Nucleus accumbens (tissue), 56 donors: ENCODE data around the gene EPHX1.
A peak's percentile ranks its signal among the peaks of the same experiment; 100 is the strongest.
"Not testable (repeated sequence)": the region's sequence is repeated elsewhere in the genome, so short reads cannot be mapped to it uniquely, and the experiment has no call there.

Experiments
- DNase-seq, 56 donors: peaks; one replicate each; lab custom pipeline; 2025; lab: John Stamatoyannopoulos, UW

Gene EPHX1

DNA sequence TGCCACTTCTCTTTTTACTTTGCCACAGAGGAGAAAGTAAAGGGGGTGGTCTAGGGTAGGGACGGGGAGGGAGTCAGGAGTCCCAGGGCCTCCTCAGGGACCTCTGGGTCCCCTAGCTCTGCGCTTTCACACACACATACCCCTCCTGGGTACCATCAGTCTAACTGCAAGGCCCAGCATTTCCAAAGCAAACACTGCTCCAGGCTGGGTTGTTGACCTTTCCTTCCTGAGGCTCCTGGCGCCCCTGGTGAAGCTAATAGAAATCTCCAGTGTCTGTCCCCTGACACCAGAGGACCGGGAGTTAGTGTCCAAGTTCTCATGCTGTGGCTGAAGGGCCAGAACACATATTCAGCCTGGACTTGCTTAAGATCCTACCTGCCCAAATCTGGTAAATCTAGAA is 68.4 kb downstream of the EPHX1 start:
- no peak for DNase-seq

DNA sequence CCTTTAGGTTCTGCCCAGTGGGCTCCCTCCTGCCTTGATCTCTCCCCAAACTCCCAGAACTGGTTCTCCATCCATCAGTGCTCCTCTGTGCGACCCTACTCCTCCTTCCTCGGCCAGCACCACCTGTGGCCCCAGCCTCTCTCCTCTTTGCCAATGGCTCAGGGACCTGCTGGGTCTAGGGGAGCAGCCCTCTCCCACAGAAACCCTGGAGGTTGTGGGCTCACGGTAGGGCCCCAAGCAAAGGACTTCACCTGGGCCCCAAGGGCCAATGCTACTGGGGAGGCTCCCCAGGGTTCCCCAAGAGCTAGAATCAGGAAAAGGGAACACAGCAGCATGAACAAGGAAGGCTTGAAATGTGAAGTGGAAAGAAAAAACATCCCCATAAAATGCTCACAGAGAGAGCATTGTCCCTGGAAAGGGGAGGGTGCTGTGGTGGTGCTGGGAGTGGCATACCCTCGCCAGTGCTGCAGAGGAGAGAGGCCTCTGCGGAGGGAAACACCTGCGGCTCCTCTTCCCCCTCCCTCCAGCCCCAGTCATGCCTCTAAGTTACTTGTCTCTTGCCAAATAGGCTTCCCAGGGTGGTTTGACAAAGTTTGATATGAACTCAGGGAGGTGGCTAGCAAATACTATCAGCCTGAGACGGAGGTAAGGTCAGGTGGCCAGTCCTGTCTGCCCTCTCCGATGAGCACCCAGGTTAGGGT is 69.7 kb downstream of the EPHX1 start:
- peak in 29 of 56 donors; percentile 11 to 84 (median 51) for DNase-seq

DNA sequence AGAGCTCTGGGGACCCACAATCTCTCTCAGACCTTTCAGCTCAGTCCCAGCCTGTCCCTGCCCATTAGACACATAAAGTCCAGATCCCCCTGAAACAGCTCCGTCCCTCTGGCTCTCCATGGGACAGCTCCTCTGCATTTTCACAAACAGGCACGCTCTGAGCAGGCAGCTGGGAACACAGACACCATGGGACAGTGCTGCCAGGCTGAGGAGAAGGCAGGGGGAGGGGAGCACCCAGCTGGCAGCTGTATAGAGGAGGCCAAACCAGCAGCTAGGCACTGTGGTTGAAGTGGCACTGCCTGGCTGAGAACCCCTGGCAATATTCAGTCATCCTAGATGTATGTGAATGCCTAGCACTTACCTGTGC is 70.3 kb downstream of the EPHX1 start:
- DNase-seq: peak in 53 of 56 donors; percentile 26 to 84 (median 70)

DNA sequence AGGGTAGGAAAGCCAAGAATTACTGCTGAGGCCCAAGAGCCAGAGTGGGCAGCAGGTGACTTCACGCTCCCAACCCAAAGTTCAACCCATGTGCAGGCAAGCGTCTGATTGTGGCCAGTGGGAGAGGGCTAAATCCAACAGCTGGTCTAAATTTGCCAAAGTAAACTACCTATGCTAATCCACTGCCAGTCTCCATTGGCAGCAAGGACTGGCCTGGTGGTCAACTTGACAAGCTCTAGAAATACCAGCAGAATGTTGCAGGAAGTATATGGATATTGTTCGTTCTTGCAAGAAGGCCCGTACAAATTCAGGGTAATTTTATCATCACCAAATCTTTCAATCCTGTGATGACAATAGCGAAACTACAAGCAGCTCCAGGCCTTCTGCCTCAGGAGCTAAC is 70.7 kb downstream of the EPHX1 start:
- DNase-seq: peak in 1 of 56 donors; percentile 48

DNA sequence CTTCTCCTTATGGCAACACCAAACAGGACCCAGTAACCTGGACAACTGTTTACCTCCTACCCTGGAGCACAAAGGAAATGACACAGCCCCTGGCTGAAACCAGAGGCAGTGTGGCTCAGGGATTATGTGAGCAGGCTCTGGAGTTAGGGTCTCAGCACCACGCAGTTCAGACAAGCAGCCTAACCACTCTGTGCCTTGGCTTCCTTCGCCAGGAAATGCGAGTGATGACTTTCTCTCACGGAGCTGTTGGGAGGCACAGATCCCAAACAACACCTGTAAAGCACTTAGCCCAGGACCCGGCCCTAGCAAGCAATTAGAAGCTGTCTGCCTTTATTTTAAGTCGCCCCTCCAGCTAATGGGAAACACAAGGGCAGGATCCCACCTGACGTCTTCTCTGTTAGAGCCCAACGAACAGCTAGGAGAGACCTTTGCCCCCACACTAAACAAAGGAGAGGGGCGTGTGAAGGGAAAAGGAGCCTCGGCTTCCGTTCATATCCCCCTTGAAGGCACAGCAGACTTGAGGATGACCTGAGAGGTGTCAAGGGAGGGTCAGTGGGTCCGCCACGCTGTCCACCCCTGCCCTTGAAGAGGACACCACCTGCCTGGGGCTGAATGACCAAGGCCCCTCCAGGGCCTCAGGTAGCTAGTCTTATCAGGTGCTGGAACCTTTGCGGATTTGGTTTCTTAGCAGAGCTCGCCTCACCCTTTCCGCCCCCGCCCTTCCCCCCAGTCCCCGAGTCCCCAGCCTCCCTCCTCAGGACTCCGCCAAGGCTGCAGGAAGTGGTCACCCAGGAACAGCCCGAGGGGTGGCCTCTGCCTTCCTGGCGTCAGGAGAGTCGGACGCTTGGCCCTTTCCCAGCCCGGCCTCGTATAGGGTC is 71.4 kb downstream of the EPHX1 start:
- DNase-seq: peak in 14 of 56 donors; percentile 11 to 65 (median 39)

DNA sequence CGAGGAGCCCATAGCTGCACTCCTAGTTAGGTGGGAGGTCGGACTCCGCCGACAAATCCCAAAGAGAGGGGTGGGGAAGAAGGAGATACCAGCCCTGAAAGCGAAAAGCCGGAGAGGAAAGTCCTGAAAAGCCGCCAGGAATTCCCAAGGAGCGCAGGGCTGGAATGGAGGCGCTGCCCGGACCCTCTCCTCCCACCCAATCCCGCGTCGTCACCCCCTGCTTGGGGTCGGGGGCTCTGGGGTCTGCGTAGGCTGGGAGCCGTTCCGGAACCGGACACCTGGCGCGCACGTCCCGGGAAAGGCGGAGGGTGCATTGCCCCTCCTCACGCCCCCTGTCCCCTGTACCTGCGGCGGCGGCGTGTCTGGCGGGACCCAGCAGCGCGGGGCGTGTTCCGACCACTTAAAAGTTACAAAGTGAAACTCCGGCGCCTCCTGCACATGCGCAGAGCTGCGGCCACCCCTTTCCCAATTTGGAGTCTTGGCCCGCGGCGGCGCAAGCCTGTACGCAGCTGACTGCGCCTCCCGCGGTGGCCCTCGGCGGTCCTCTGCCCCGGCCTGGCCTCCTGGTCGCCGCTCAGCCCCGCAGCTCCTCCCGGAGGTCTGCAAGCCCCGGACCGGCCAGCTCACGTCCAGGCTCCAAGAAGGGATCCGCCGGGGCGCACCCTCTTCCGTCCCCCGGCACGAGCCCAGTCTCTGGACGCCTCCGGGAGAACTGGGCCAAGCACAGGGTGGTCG is 72.2 kb downstream of the EPHX1 start, which contains the start of gene TMEM63A:
TMEM63A (minus strand) TSS at position 422 of the 735 bp plus-strand sequence. CDS start 4,800 bp downstream, outside the sequence.
- DNase-seq: peak in 53 of 56 donors; percentile 20 to 89 (median 74)

DNA sequence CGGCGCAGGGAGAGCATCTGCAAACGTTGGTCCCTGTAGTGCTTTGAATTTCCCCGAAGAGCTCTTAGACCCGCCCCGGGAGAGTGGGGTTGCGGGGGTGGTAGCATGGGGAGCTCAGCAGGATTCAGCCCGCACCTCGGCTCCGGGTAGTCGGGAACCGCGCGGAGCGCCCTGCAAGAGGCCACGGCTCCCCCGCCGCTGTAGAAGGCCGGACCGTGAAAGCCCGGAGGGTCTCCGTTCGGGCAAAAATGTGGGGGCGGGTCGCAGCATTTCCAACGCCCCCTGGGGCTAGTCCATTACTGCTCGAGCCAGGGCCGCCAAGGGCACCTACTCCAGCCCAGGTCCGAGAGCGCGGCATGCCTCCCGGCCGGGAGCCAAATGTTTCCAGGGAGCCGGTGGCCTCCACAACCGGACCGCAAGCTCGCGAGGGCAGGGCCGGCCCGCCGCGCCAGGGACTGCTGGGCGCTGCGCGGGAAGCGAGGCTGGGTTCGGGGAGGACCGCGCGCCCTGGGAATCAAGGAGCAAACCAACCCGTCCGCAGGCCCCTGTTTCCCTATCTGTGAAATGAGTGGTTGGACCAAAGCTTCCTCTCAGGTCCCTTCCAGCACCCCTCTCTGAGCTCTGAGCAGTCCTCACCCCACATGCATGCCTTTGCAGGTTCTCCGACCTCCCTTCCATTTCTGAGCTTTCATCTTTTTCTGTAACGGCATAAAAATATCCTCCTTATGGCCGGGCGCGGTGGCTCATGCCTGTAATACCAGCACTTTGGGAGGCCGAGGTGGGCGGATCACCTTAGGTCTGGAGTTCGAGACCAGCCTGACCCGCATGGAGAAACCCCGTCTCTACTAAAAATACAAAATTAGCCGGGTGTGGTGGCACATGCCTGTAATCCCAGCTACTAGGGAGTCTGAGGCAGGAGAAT is 73.0 kb downstream of the EPHX1 start:
- DNase-seq: peak in 34 of 56 donors; percentile 26 to 76 (median 62)

DNA sequence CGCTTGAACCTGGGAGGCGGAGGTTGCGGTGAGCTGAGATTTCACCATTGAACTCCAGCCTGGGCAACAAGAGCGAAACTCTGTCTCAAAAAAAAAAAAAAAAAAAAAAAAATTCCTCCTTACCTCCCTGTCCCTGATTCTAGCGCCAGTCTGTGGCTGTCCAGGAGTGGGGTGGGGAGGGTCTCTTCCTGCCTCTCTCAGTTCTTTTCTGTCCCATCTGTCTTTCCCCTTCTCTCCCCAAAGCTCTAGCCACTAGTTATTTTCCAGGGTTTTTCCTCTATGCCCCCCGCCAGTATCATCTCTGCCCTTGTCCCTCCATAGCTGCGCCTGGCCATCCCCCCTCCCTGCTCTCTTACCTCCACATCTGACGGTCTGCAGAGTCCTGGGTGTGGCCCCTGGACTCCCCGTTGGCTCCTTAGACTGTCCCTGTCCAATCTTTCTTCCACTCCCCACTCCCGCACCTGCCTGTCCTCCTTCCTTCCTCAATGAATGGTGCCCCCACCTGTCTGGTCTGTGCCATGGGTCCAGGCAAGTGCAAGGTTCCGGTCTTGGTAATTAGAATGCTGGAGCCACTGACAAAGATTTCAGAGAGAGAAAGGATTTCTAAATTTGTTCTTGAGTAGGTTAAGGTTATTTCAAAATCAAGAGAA is 73.8 kb downstream of the EPHX1 start:
- DNase-seq: no peak

DNA sequence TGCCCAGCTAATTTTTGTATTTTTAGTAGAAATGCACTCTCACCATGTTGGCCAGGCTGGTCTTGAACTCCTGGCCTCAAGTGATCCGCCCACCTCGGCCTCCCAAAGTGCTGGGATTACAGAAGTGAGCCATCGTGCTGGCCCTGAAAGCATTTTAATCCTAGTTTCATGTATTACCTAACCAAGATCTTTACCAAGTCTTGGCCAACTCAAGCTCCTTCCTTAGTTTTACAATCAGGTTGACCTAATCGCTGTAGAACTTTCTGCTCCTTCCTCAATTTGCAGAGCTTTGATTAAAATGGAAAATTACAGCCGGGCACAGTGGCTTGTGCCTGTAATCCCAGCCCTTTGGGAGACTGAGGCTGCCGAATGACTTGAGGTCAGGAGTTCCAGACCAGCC is 75.4 kb downstream of the EPHX1 start:
- DNase-seq: no peak

DNA sequence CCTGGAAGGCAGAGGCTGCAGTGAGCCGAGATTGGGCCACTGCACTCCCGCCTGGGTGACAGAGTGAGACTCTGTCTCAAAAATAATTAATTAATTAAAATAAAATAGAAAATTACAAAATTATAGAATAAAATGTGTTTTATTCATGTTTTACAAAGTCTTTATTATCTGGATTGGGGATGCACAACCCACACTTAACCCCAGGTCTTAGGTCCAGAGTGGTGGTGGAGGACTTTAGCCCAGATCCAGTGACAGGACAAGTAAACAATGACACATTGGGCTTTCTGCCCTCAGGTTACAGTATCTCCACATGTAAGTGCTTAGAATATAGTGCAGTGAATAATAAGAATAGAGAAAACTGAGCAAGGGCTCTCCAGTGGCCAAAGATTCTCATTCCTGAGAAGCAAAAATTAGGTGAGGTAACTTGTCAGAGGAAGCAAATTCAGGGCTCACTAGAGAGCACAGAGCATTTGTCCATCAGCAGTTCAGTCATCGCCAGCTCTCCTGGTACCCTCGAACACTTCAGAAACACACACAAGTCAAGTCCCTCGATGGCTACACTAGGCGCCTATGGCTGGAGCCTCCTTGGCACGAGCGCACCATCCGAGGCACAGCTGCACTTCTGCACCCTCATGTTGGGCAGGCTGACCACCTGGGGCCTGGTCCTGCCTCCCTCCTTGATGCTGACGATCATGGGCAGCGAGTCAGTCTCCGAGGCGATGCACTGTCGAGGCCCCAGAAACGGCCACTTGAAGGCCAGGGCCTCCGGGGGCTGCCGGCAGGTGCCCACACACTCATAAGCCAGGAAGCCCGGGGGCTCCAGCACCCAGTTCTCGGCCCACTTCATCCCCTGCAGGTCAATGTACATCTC is 76.5 kb downstream of the EPHX1 start:
- DNase-seq: no peak

DNA sequence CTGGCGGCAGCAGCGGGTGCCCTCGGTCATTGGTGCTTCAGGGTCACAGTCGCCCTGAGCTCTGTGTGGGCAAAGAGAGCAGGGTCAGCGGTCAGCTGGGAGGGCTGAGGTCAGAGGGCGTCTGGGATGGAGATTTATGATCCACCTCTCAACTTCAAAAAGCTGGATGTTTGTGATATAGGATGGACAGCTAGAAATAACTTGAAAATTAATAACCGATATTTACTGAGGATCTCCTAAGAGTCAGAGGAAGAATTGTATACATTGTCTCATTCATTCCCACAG is 77.0 kb downstream of the EPHX1 start:
- no peak for DNase-seq

DNA sequence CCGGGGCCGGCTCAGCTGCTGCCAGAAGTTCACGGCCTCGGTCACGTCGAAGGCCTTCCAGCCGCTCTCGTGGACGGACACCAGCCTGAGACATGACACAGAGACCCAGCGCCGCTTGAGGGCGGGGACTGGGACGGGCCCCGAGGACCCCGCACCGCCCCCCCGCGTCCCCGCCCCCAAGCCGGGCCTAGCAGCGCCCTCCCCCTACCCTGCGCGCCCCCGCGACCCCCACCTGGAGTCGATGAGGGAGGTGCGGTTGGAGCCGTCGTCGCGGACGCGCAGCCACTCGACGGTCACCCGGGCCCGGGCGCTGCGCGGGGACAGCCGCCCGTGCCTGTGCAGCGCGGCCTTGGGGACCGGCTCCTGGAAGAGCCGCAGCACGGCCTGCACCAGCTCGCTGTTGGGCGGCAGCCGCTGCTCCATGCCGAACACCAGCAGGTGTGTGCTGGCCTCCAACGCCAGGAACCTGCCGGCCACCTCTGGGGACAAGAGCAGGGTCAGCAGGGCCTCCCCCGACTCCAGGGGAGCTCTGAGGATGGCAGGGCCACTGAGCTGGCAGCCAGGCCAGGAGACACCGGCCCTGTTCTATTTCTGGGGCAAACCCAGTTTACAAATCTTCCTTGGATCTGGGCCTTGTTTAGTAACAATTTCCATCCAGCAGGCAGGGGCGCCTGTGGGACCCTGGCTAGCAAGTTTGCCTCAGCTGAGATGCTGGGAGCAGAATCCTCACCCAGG is 77.8 kb downstream of the EPHX1 start:
- not testable (repeated sequence) for DNase-seq

DNA sequence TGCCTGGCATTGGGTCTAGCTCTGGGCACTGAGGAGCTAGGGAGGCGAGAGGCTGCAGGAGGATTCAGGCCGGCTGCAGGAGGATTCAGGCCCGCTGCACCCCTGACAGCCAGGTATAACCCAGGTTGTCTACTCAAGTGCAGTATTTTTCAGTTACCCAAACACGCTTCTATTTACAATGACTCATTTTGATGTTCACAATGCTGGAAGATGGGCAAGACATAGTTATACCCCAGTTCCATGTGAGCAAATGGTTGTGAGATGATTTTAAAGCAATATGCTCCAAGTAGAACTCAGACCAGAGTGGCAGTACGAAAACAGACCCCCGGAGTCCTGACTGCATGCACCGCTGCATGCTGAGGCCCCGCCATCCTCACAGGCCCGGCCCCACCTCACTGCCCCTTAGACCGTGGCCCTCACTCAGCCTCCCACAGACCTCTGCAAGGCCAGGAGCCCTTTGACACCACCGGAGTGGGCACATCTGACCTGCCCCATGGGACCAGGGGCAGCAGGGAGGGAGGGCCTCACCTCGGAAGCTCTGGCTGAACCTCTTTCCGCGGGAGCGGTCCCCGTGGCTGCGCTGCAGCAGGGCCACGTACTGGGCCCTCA is 78.5 kb downstream of the EPHX1 start:
- DNase-seq: no peak

DNA sequence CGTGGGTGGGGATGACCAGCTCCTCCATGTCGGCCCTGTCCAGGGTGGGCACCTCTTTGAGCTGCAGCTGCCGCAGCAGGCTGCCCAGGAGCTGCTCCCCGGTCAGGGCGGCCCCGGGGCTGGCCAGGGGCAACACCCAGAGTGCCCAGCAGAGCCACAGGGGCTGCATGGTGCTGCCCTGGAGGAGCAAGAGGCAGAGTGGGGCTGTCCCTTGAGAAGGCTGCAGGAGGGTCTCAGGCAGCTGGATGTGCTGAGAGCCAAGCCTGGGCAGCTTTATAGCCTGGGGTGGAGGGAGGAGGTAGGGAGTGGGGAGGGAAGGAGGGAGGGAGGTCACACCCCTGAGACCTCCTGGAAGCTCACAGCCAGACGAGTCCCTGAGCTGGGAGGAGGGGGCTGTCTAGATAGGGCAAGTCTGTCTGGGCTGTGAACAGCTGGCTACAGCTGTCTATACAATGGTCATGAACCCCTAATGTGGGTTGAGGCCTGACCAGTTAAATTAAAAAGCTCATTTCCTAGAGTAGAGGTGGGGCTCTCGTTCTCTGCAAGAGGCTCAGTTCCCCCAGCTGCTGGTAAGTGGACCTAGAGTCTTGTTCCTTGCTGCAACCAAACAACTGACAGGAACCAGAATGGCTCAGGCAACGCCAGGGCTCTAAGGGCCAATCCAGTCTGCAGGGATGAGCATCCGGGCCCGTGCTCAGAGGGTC is 79.1 kb downstream of the EPHX1 start, which contains the start of gene LEFTY1:
LEFTY1 (minus strand) TSS at position 249 of the 704 bp plus-strand sequence; CDS start at position 169, 80 bp downstream.
- DNase-seq: no peak

DNA sequence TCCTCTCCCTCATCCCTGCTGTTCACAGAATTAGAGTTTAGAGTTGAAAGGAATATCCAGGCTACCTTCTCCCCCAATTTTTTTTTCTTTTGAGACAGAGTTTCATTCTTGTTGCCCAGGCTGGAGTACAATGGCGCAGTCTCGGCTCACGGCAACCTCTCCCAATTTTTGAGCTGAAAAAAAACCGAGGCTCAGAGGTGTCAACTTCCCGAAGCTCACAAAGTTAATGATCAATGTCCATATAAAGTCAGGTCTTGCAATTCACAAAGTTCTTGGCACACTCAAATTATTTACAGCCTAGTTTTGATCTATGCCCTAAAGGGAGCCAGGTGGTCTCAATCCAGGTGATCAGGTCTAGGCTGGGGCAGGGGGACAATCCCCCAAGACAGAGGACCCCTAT is 79.8 kb downstream of the EPHX1 start:
- DNase-seq: no peak

DNA sequence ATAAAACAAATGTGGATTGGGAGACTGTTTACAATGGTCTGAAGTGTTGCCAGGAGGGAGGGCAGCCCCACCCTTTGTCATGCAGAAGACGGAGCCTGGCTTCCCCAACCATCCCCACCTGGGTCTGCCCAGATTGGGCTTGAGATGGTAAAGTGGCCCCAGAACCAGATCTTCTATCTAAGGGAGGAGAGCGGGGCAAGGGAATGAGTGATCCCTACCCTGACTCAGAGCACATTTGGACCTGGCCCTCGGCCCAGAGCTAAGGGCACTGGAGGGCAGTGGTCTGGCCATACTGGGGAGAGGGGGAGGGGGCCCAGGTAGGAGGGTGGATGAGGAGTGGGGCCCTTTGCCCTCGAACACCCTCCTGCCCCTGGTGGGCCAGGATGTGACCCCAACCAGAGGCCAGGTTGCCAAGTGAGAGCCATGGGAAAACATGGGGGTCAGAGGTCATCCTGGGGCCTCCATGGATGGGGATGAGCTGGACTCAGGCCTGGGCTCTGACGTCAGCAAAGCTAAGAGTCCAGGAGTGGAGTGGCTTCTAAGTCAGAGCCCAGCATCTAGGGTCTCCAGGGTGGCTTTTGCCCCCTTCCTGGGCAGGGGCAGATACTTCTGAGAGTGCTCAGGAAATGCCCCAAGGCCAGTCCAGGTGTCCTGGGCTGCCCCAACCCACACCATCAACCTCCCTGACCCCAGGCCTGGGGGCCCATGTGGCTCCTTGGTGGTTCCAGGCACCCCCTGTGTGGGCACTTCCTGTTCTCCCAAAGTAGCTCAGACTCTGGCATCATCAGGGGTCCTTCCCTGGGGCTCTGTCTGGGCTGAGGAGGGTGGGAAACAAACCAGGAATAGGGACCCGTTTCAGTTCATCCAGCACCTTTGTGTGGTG is 80.7 kb downstream of the EPHX1 start:
- DNase-seq: no peak
